KMS-11 (cell line): ENCODE data around the gene PTCD1.

Experiments
- H2AFZ ChIP-seq: fragments of 200-600 bp; sonication (generic); 2 replicates; pipeline ENCODE4 v1.6.1; 2016; ENCODE audit warnings: antibody characterized with exemption, mixed run types, low read depth
- H3K27ac ChIP-seq: fragments of 200-600 bp; sonication (generic); 2 replicates; pipeline ENCODE4 v1.6.1; 2016; ENCODE audit warnings: mild to moderate bottlenecking, mixed run types
- H3K27me3 ChIP-seq: fragments of 200-600 bp; sonication (generic); 2 replicates; pipeline ENCODE4 v1.6.1; 2017; ENCODE audit warnings: mild to moderate bottlenecking, low read depth, mixed run types, moderate library complexity; ENCODE audit not compliant: insufficient read depth
- H3K36me3 ChIP-seq: fragments of 200-600 bp; sonication (generic); 2 replicates; pipeline ENCODE4 v1.6.1; 2017; ENCODE audit warnings: mild to moderate bottlenecking, mixed run types; ENCODE audit not compliant: insufficient read depth
- H3K4me1 ChIP-seq: fragments of 200-600 bp; sonication (generic); 2 replicates; pipeline ENCODE4 v1.6.1; 2016; ENCODE audit warnings: mild to moderate bottlenecking, low read depth, mixed run types; ENCODE audit not compliant: poor library complexity, severe bottlenecking
- H3K4me2 ChIP-seq: fragments of 200-600 bp; sonication (generic); 2 replicates; pipeline ENCODE4 v1.7.0; 2016; ENCODE audit warnings: mild to moderate bottlenecking, mixed run types
- H3K4me3 ChIP-seq: fragments of 200-600 bp; sonication (generic); IDR thresholded peaks from 2 replicates; pipeline ENCODE4 v1.6.1; 2017; ENCODE audit warnings: low read depth, low read length, mixed read lengths; ENCODE audit not compliant: insufficient read depth
- H3K79me2 ChIP-seq: fragments of 200-600 bp; sonication (generic); 2 replicates; pipeline ENCODE4 v1.6.1; 2016; ENCODE audit warnings: low read depth, mixed run types; ENCODE audit not compliant: insufficient read depth
- H3K9ac ChIP-seq: fragments of 200-600 bp; sonication (generic); 2 replicates; pipeline ENCODE4 v1.6.1; 2016; ENCODE audit warnings: mild to moderate bottlenecking, mixed run types
- H4K20me1 ChIP-seq: fragments of 200-600 bp; sonication (generic); 2 replicates; pipeline ENCODE4 v1.6.1; 2016; ENCODE audit warnings: mild to moderate bottlenecking, mixed run types; ENCODE audit not compliant: insufficient read depth
- TF ChIP-seq, protein P1 (sequence below): fragments of 200-600 bp; sonication (generic); conservative IDR thresholded peaks from 2 replicates; pipeline ENCODE4 v1.6.1; 2017; ENCODE audit warnings: low read depth, mild to moderate bottlenecking, antibody characterized with exemption, low read length, moderate library complexity, mixed read lengths

PTCD1 gene

DNA sequence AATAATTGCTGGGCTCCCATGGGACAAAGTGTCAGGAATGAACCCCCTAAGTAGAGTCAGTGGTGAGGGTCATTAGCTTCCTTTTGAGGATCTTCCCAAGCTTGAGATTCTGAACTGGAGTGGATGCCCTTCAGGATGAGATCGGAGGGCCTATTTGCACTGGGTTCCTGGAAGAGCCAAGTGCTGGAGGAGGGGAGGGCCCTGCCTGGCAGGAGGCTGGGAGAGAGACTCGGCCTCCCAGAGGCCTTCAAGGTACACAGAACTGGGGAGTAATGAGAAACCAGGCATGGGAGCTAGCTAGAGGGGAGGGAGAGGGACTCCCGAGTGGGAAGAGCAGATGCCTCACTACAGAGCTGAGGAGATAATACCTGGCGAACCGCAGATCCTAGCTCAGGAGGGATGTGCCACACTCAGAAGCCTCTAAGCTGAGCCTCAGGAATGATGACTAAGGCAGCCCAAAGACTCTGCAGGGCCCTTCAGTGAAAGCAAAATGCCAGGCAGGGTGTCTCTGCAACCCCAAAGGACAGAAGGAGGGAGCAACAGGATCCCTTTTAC, 39.6 kb downstream of the PTCD1 start:
- Histone ChIP-seq H3K4me2 (no peak overlapping the region), H3K79me2 (peaks cover 4% of the 10 kb centered on the region; the same call in 1 of the 2 replicates), H3K4me3 (no peak overlapping the region), H3K27ac (no peak overlapping the region; the same call in 1 of the 2 replicates), H3K27me3 (no peaks in the 10 kb centered on the region), H3K9ac (no peak overlapping the region), H3K36me3 (peaks cover 8% of the 10 kb centered on the region; the same call in 1 of the 2 replicates), H4K20me1 (0 out of 2 replicates have a peak, but pooled peaks cover 3% of the 10 kb centered on the region), H2AFZ (no peak overlapping the region), H3K4me1 (no peaks in the 10 kb centered on the region)
- TF ChIP-seq, protein P1, sequence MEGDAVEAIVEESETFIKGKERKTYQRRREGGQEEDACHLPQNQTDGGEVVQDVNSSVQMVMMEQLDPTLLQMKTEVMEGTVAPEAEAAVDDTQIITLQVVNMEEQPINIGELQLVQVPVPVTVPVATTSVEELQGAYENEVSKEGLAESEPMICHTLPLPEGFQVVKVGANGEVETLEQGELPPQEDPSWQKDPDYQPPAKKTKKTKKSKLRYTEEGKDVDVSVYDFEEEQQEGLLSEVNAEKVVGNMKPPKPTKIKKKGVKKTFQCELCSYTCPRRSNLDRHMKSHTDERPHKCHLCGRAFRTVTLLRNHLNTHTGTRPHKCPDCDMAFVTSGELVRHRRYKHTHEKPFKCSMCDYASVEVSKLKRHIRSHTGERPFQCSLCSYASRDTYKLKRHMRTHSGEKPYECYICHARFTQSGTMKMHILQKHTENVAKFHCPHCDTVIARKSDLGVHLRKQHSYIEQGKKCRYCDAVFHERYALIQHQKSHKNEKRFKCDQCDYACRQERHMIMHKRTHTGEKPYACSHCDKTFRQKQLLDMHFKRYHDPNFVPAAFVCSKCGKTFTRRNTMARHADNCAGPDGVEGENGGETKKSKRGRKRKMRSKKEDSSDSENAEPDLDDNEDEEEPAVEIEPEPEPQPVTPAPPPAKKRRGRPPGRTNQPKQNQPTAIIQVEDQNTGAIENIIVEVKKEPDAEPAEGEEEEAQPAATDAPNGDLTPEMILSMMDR, result no peak

GRCh38 chr7:99397297-99397983, 41.2 kb downstream of the PTCD1 start:
- Histone ChIP-seq H3K4me3 (no peak overlapping the region), H3K9ac (no peak overlapping the region), H3K27ac (no peak overlapping the region; the same call in 1 of the 2 replicates), H4K20me1 (0 out of 2 replicates have a peak, but pooled peaks cover 3% of the 10 kb centered on the region), H3K36me3 (peaks cover 8% of the 10 kb centered on the region; the same call in 1 of the 2 replicates), H3K79me2 (no peaks in the 10 kb centered on the region; the same call in 1 of the 2 replicates), H3K27me3 (no peaks in the 10 kb centered on the region), H3K4me2 (no peak overlapping the region), H3K4me1 (peaks cover 12% of the 10 kb centered on the region), H2AFZ (no peak overlapping the region)
- TF ChIP-seq, protein P1, result no peak

DNA sequence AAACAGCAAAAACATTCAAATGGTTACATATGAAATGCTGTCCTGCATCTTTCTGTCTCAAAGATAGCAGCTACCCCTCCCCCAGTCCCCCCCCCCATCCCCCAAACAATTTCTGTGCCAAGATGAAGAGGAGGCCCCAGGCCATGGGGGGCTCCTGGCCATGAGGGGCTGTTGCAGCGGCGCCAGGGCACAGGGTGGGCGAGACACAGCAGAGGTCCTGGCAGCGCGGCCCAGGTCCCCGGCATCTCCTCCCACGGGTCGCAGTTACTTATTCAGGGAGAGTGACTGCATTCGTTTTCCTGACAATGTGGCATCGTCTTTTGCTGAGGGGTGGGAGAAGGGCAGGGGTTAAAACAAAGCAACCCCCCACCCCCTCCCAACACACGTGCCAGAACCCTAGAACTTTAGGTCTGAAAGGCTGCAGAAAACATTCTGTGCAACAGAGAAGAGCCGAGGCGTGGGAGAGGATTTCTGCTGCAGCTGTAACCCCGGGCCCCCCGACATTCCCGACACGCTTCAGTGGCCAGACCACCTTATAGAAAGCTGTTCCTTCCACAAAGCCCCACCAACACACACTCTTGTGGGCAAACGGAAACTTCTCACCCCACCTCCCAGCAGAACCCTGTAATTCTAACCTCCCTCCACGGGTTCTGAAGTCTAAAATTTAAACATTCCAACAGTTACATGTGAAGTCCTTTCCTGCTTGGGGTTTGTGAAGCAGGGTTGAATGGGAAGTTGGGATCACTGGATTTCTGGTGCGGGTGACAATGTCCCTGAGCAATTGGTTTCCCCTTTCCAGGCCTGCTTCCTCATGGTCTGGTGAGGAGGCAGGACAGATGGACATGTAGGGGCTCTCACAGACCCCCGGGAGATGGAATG, 41.9 kb downstream of the PTCD1 start:
- Histone ChIP-seq H2AFZ (no peak overlapping the region), H3K36me3 (peaks cover 7% of the 10 kb centered on the region; the same call in 1 of the 2 replicates), H3K4me3 (no peak overlapping the region), H3K27me3 (no peaks in the 10 kb centered on the region), H4K20me1 (0 out of 2 replicates have a peak, but pooled peaks cover 3% of the 10 kb centered on the region), H3K4me2 (no peak overlapping the region), H3K9ac (no peak overlapping the region), H3K79me2 (no peaks in the 10 kb centered on the region; the same call in 1 of the 2 replicates), H3K27ac (no peak overlapping the region), H3K4me1 (peaks cover 20% of the 10 kb centered on the region)
- TF ChIP-seq, protein P1, result no peak

GRCh38 chr7:99395616-99396327, 42.8 kb downstream of the PTCD1 start:
- Histone ChIP-seq H3K36me3 (no peaks in the 10 kb centered on the region), H3K4me3 (no peak overlapping the region), H2AFZ (no peak overlapping the region), H3K27me3 (no peaks in the 10 kb centered on the region), H3K4me1 (peaks cover 23% of the 10 kb centered on the region), H3K27ac (no peak overlapping the region), H3K79me2 (no peaks in the 10 kb centered on the region; the same call in 1 of the 2 replicates), H4K20me1 (0 out of 2 replicates have a peak, but pooled peaks cover 3% of the 10 kb centered on the region), H3K4me2 (no peak overlapping the region), H3K9ac (no peak overlapping the region)
- TF ChIP-seq, protein P1, result no peak
